M059J (cell line): ENCODE results near the gene TTLL5. TPM values are rescaled to one million over a fixed set of nuclear protein-coding genes. Genes with fewer than 3 reads are reported as not detected.

Experiments used
- DNase-seq: peaks from one replicate; pipeline ENCODE4 v3.0.0-alpha.2; 2012; ENCODE audit warnings: low read depth
- total RNA-seq: library from RNA; depleted of rRNA; stranded (reverse); fragments of >200 nt; shearing (Covaris generic); gene quantifications from 2 replicates; pipeline ENCODE4 v1.2.3, GENCODE V29; 2014

Gene TTLL5
- total RNA-seq, 1 experiment from 2014 or later: 31.0 TPM

- no peak for DNase-seq
Measured at GRCh38 chr14:75960231-75960630, 299.2 kb downstream of the TTLL5 start.

- no peak for DNase-seq
Measured at GRCh38 chr14:75961662-75962061, 300.6 kb downstream of the TTLL5 start.

- no peak for DNase-seq
Measured at GRCh38 chr14:75967866-75968265, 306.8 kb downstream of the TTLL5 start.

- DNase-seq: no peak
Measured at GRCh38 chr14:75968456-75968855, 307.4 kb downstream of the TTLL5 start.

GRCh38 chr14:75969126-75969525, 308.1 kb downstream of the TTLL5 start:
- DNase-seq: no peak

- peak; percentile 36 for DNase-seq
Measured at GRCh38 chr14:75969891-75970290, 308.8 kb downstream of the TTLL5 start.

GRCh38 chr14:75970989-75971388, 309.9 kb downstream of the TTLL5 start:
- no peak for DNase-seq

- no peak for DNase-seq
Measured at GRCh38 chr14:75971509-75971908, 310.5 kb downstream of the TTLL5 start.

- no peak for DNase-seq
Measured at GRCh38 chr14:75972801-75973421, 311.9 kb downstream of the TTLL5 start.

- no peak for DNase-seq
Measured at GRCh38 chr14:75976826-75977581, 316.0 kb downstream of the TTLL5 start.

- DNase-seq: no peak
Measured at GRCh38 chr14:75977582-75977943, 316.5 kb downstream of the TTLL5 start.

GRCh38 chr14:75978249-75978731, 317.2 kb downstream of the TTLL5 start:
- no peak for DNase-seq

- DNase-seq: peak; percentile 45
Measured at GRCh38 chr14:75979071-75979571, 318.1 kb downstream of the TTLL5 start.

- DNase-seq: no peak
Measured at GRCh38 chr14:75979648-75980565, 318.9 kb downstream of the TTLL5 start.

GRCh38 chr14:75980856-75981255, 319.8 kb downstream of the TTLL5 start:
- no peak for DNase-seq

- DNase-seq: peak; percentile 86
Measured at GRCh38 chr14:75981426-75982265, 320.6 kb downstream of the TTLL5 start, which contains the start of gene TGFB3. TGFB3 (minus strand) TSS chr14:75981995; CDS start chr14:75980893, 1,102 bp downstream.

GRCh38 chr14:75982266-75983018, 321.4 kb downstream of the TTLL5 start:
- DNase-seq: peak; percentile 72

GRCh38 chr14:75983019-75983358, 321.9 kb downstream of the TTLL5 start:
- no peak for DNase-seq

GRCh38 chr14:75984674-75985073, 323.6 kb downstream of the TTLL5 start:
- no peak for DNase-seq
